Duodenal mucosa (tissue), 2 donors: ENCODE data around the gene AIG1.

Experiments used
- H3K27ac ChIP-seq: one replicate; pipeline ENCODE4 v1.7.0; 2013; ENCODE audit warnings: low read depth, low read length
- H3K27me3 ChIP-seq, 2 donors: one replicate each; pipeline ENCODE4 v1.7.0; 2013; ENCODE audit warnings: low read length in 2 of 2, control low read depth in 1 of 2; ENCODE audit not compliant: insufficient read depth in 2 of 2, control insufficient read depth in 1 of 2
- H3K36me3 ChIP-seq, 2 donors: one replicate each; pipeline ENCODE4 v1.7.0; 2013; ENCODE audit warnings: low read length in 2 of 2, control low read depth in 1 of 2; ENCODE audit not compliant: insufficient read depth in 2 of 2, control insufficient read depth in 1 of 2
- H3K4me1 ChIP-seq, 2 donors: one replicate each; pipeline ENCODE4 v1.7.0; 2013; ENCODE audit warnings: low read length in 2 of 2, control low read depth in 1 of 2; ENCODE audit not compliant: insufficient read depth in 2 of 2, control insufficient read depth in 1 of 2
- H3K4me3 ChIP-seq, 2 donors: one replicate each; pipeline ENCODE4 v1.7.0; 2013; ENCODE audit warnings: low read length in 2 of 2, low read depth in 1 of 2
- H3K9ac ChIP-seq, 2 donors: one replicate each; pipeline ENCODE4 v1.7.0; 2013; ENCODE audit warnings: low read length in 2 of 2, low read depth in 1 of 2
- H3K9me3 ChIP-seq, 2 donors: one replicate each; pipeline ENCODE4 v1.7.0; 2013; ENCODE audit warnings: low read length in 2 of 2, control low read depth in 1 of 2; ENCODE audit not compliant: control insufficient read depth in 1 of 2

AIG1 gene

DNA sequence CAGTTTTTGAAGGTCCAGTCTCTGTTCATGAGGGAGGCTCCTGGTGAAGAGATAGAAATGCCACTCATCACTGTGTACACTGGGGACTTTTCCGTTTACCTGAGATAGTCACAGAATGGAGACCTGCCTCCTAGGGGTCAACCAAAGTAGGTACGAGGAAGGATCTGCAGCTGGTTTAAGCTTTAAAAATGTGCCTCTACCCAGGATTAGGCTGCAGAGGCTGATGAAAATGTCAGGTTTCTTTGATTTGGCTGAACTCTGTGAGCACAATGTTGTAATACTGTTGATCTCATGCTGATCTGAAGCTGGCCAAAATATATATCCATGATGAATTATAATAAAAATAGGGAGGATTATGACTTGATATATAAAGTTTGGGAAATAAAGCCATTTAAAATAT lies 207.1 kb downstream of the AIG1 start:
- Histone ChIP-seq H3K27ac (no peak overlapping the region), H3K4me3 (no peak overlapping the region), H3K9ac (no peak overlapping the region), H3K9me3 (no peaks in the 10 kb centered on the region), H3K4me1 (no peaks in the 10 kb centered on the region), H3K27me3 (no peaks in the 10 kb centered on the region), H3K36me3 (no peaks in the 10 kb centered on the region)

DNA sequence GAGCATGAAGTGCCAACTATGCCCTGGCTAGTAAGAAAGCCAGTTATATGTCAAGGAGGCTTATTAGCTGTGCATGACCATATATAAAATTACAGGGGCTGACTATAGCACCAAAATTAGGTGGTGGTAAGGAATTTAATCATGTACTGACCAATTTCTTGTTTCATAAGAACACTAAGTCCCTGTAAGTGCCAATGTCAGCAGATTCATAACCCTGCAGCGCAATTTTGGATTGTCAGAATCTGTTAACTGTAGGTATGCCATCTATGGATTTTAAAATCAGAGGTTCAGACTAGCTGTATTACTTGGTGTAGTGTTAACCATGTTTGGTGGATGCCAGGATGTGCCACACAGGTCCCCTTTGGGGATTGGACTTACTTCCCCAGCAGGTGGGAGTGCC lies 207.8 kb downstream of the AIG1 start:
- no peaks in the 10 kb centered on the region for H3K27me3 ChIP-seq
- no peak overlapping the region for H3K9ac ChIP-seq
- H3K27ac ChIP-seq: no peak overlapping the region
- H3K36me3 ChIP-seq: no peaks in the 10 kb centered on the region
- no peaks in the 10 kb centered on the region for H3K9me3 ChIP-seq
- H3K4me1 ChIP-seq: no peaks in the 10 kb centered on the region
- H3K4me3 ChIP-seq: no peak overlapping the region

DNA sequence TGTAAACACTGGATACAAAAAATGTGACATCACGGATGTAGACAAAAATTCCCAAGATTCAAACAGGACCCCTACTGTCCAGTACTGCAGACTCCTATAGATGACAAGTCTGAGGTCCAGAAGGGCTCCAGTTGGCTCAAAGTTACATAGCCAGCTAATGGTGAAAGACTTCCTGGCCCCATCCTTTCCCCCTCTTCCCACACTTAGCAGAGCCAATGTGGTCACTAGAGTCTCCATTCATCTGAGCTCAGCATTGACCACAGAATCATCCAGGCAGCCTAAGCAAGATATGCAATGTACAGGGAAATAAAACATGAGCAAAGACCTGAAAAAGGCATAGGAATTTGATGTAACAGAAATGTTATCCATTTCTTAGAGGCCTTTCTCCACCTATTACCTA lies 209.3 kb downstream of the AIG1 start:
- no peaks in the 10 kb centered on the region for H3K27me3 ChIP-seq
- H3K9me3 ChIP-seq: no peaks in the 10 kb centered on the region
- H3K4me1 ChIP-seq: no peaks in the 10 kb centered on the region
- no peak overlapping the region for H3K9ac ChIP-seq
- H3K27ac ChIP-seq: no peak overlapping the region
- no peaks in the 10 kb centered on the region for H3K36me3 ChIP-seq
- H3K4me3 ChIP-seq: no peak overlapping the region

DNA sequence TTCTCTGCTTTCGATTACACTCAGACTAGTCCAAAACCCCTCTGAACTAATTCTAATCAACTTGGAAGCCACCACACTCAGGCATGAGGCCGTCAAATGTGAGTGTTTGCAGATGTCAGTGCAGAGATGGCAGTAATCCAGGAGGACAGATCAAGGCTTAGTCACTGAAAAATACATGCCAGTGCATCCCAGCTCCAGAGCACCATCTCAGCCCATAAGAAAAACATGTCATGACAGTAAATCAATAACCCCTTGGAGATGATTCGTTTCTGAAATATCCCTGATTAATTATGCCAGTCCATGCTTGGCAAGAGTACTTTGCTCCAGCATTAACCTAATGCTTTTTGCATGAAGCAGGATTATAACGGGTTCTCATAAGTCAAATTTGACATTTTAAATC lies 210.3 kb downstream of the AIG1 start:
- no peak overlapping the region for H3K27ac ChIP-seq
- H3K9me3 ChIP-seq: no peaks in the 10 kb centered on the region
- no peak overlapping the region for H3K9ac ChIP-seq
- no peaks in the 10 kb centered on the region for H3K27me3 ChIP-seq
- no peaks in the 10 kb centered on the region for H3K36me3 ChIP-seq
- no peak overlapping the region for H3K4me3 ChIP-seq
- H3K4me1 ChIP-seq: no peaks in the 10 kb centered on the region

DNA sequence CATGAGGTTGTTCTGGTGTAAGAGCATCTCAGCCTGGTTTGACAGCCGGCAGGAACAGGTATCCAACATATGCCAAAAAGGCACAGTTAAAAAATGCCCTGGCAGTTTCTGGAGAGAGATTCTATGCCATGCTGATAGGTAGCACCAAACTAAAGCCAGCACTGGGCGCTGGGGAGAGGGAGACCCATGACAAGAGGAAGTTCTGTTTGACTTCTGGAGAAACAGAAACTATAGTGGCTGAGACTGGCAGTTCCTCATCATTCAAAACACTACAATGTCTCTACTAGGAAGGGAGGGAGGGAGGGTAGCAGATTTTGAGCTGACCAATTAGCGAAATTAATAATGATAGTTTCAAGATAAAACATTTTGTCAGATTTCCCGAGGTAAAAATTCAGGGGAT lies 215.7 kb downstream of the AIG1 start:
- Histone ChIP-seq H3K4me3 (no peak overlapping the region), H3K27me3 (no peaks in the 10 kb centered on the region), H3K27ac (no peak overlapping the region), H3K9ac (no peak overlapping the region), H3K9me3 (no peaks in the 10 kb centered on the region), H3K36me3 (no peaks in the 10 kb centered on the region), H3K4me1 (no peaks in the 10 kb centered on the region)

DNA sequence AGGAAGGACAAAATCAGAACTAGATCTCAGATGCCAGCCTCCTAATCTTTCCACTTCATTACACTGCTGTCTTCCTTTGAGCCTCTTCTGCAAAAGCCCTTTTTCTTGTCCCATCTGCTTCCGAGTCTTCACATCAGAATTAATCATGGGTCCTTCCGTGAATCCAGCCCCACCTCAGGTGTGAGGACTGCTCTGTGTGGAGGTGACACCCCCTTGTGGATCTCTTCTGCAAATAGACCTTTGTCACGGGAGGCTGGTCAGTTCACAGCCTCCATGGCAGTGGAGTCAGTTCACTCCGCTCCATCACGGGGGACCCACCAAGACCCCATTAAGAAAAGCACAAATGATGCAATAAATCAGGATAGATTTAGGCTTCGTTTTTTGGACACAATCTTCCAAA lies 218.7 kb downstream of the AIG1 start:
- Histone ChIP-seq H3K9me3 (no peaks in the 10 kb centered on the region), H3K4me3 (no peak overlapping the region), H3K4me1 (no peaks in the 10 kb centered on the region), H3K27ac (no peak overlapping the region), H3K36me3 (no peaks in the 10 kb centered on the region), H3K9ac (no peak overlapping the region), H3K27me3 (no peaks in the 10 kb centered on the region)

DNA sequence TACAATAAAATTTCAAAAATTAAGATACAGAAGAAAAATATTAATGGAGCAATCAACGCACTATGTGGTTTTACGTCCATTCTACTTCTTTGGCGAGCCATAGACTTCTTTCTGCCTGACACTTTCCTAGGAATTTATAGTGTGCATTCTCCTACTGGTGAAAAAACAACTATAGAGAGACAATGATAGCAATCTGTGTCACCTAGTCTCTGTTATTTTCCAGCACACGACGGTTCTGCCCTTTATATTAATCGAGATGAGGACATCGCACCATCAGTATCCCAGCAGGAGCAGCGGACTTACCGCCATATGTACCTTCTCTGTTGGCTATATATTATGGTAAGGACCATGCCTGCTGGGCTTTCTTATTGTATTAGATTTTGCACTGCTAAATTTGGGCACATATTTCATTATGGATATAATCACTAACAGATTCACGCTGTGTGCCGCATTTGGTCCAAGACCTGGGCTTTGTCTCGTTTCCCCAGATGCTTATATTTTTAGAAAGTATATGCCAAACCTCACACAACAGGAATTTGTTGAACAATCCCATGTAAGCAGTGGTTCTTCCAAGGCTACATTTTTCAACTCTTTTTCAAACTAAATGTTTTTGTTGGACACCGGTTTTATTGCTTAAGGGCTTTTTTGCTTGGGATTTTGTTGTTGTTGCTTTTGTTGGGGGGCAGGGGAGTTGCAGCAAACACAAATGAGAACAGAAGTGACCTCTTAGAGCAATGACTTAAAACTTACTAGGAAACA lies 223.4 kb downstream of the AIG1 start:
- Histone ChIP-seq H3K9me3 (no peaks in the 10 kb centered on the region), H3K4me3 (no peak overlapping the region), H3K4me1 (no peaks in the 10 kb centered on the region), H3K36me3 (no peaks in the 10 kb centered on the region), H3K27ac (no peak overlapping the region), H3K9ac (no peak overlapping the region), H3K27me3 (no peaks in the 10 kb centered on the region)

DNA sequence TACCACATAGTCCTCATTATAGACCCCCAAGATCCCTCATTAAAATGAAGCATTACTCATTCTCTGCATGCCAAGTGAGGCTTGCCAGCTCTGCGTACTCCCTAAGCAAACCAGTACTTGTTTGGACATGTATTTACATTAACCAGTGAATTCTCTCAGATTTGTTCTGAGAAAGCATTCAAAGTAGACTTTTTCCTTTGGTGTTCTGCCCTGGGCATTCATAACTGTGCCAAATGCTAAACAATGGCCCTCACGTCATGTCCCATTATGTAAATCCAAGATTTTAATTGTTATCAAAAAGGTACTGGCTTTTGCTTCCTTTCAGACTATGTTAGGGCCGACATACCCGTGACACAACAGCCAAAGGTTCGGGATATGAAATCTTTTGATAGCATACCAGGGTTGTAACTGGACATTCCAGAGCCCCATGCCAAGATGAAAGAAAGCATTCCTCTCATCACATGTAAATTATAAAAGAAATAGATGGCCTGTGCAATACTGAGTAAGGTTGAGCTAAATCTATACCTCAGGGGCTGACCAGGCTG lies 225.6 kb downstream of the AIG1 start:
- H3K4me3 ChIP-seq: no peak overlapping the region
- H3K9me3 ChIP-seq: no peaks in the 10 kb centered on the region
- H3K36me3 ChIP-seq: no peaks in the 10 kb centered on the region
- no peaks in the 10 kb centered on the region for H3K4me1 ChIP-seq
- no peak overlapping the region for H3K9ac ChIP-seq
- H3K27me3 ChIP-seq: no peaks in the 10 kb centered on the region
- H3K27ac ChIP-seq: no peak overlapping the region

DNA sequence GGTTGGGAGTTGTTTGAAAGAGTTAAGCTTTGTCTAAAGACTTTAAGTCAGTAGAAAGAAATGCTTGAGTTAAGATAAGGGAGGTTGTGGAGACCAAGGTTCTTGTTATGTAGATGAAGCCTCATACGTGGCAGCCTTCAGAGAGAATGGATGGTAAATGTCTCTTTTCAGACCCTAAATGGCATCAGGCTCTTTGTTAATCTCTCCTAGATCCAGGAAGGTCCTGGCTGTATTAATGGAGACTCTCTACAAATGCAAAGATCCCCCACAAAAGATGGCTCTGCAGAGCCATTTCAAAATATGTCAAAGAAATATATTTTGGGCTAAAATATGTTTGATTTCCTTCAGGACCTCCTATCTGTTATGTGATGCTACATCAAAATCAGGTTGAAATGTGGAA lies 228.2 kb downstream of the AIG1 start:
- no peaks in the 10 kb centered on the region for H3K9me3 ChIP-seq
- H3K36me3 ChIP-seq: no peaks in the 10 kb centered on the region
- H3K4me3 ChIP-seq: no peak overlapping the region
- no peaks in the 10 kb centered on the region for H3K27me3 ChIP-seq
- no peak overlapping the region for H3K27ac ChIP-seq
- H3K4me1 ChIP-seq: no peaks in the 10 kb centered on the region
- no peak overlapping the region for H3K9ac ChIP-seq

DNA sequence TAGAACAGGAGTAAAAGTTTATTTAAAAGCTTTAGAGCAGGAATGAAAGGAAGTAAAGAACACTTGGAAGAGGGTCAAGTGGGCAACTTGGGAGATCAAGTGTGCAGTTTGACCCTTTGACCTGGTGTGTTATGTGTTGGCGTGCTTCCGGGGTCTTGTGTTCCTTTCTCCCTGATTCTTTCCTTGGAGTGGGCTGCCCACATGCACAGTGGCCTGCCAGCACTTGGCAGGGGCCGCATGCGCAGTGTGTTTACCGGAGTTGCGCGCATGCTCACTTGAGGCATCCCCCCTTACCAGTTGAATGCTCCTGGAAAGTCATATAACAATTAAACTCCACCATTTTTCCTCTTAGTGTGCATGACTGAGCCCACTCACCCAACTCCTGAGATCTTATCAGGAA lies 229.5 kb downstream of the AIG1 start:
- peaks cover 0 to 3% of the 10 kb centered on the region in 2 donors for H3K36me3 ChIP-seq
- no peaks in the 10 kb centered on the region for H3K4me1 ChIP-seq
- H3K27me3 ChIP-seq: no peaks in the 10 kb centered on the region
- no peak overlapping the region for H3K27ac ChIP-seq
- no peaks in the 10 kb centered on the region for H3K9me3 ChIP-seq
- no peak overlapping the region for H3K4me3 ChIP-seq
- no peak overlapping the region for H3K9ac ChIP-seq
